SIG-M5 (cell line): ENCODE measurements around the gene NAP1L2.
"Not testable (repeated sequence)": the region's sequence is repeated elsewhere in the genome, so short reads cannot be mapped to it uniquely, and the experiment has no call there.

Source experiments
- DNase-seq: peaks from one replicate; lab custom pipeline; 2025; lab: John Stamatoyannopoulos, UW

The NAP1L2 gene

DNA sequence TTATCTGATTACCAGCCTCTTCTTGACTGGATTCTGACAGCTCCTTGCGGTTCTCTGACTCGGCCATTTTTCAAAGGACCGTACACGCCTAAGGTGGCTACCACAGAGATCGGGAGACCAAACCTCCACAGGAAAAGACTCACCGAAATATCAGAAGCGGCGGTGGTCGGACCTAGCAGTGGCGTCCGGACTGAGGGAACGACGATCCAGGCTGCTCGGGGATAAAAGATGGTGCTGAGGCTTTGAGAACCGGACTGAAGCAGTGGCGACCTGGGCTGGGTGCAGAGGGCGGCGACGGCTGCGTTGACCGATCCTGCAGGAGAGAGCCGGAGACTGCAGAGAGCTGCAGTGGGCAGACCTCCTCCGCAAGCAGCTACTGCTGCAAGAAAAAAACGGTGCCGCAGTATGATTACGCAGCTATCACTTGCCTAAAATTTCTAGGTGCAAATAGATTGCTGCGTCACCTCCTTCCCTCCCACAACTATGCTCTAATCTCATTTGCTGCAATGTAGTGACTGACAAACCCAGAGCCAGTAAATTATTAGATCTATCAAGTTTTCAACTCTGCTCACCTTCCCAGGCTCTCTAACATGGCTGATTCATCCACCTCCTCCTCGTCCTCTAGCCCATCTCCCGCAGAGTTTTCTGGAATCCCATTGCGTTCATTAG is at the start of gene NAP1L2:
Gene NAP1L2 (minus strand): TSS at position 426 of the 669 bp plus-strand sequence. CDS start 359 bp downstream, at position 67.
- no peak for DNase-seq

DNA sequence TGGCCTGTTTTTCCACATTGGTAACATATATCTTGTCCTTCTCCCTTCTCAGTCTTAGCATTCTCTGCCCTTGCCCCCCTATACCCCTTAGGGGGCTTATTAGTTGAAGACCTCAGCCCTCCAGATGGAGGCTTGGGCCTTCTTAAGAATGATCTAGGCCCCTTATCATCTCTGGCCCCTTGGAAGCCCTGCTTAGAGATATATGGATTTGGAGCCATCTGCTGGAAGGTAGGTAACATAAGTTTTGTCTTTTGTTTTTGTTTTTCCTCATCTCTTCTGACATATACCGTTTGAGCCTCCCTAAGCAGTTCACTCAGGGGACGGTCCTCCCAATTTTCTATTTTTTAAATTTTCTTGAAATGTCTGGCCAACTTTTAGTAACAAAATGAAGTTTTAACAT is 48.3 kb upstream of the NAP1L2 start:
- DNase-seq, result no peak

DNA sequence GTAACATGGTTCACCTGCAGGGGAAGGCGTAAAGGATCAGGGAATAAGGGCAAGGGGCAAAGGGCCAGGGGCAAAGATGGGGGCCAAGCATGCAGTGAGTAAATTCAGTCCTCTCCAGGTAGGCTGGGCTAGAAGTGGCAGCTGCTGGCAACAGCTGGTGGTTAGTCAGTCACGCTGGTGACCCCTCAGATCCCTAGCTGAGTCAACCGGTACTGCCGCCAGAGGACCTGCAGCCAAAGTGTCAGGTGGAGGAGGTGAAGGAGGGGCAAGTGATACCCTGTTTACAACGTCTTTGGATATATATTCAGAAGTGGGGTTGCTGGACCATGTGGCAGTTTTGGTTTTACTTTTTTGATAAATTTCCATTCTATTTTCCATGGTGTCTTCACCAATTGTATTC is 24.6 kb upstream of the NAP1L2 start:
- DNase-seq, result no peak

DNA sequence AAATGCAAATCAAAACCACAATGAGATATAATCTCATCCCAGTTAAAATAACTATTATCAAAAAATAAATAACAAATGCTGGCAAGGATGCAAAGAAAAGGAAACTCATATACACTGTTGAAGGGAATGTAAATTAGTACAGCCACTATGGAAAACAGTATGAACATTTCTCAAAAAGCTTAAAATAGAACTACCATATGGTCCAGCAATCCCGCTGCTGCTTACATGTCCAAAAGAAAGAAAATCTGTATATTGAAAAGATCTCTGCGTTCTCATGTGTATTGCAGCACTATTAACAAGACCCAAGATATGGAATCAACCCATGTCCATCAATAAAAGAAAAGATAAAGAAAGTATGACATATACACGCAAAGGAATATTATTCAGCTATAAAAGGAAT is 3.0 kb upstream of the NAP1L2 start:
- no peak for DNase-seq

- DNase-seq, result no peak
Observed at GRCh38 chrX:73215246-73215645, 595 bp upstream of the NAP1L2 start.

GRCh38 chrX:73213734-73214425 is 771 bp downstream of the NAP1L2 start:
- DNase-seq, result no peak

DNA sequence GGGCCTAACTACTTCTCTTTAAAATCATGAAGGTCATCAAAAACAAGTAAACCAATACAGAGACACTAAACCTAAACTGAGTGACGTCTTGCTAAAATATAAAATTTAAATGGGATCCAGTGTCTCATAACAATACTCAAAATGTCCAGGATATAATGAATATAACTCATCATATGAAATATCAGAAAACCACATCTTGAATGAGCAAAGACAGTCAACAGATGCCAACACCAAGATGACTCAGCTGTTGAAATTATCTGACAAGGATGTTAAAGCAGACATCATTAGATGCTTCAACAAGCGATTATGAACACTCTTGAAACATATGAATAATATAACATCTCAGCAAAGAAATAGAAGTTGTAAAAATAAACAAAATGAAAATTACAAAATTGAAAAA is 8.3 kb downstream of the NAP1L2 start:
- DNase-seq, result no peak

GRCh38 chrX:73182502-73183114 is 32.0 kb downstream of the NAP1L2 start:
- no peak for DNase-seq

DNA sequence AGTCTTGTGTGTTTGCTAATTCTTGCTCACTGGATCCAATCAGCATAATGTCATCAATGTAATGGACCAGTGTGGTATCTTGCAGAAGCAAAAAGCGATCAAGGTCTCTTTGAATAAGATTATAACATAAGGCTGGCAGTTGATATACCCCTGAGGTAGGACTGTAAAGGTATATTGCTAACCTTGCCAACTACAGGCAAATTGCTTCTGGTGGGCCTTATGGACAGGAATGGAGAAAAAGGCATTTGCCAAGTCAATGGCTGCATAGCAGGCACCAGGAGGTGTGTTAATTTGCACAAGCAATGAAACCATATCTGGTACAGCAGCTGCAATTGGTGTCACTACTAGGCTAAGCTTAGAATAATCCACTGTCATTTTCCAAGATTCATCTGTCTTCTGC is 45.7 kb downstream of the NAP1L2 start:
- not testable (repeated sequence) for DNase-seq
